ENCODE data around the gene CBX8.

CBX8 gene

DNA sequence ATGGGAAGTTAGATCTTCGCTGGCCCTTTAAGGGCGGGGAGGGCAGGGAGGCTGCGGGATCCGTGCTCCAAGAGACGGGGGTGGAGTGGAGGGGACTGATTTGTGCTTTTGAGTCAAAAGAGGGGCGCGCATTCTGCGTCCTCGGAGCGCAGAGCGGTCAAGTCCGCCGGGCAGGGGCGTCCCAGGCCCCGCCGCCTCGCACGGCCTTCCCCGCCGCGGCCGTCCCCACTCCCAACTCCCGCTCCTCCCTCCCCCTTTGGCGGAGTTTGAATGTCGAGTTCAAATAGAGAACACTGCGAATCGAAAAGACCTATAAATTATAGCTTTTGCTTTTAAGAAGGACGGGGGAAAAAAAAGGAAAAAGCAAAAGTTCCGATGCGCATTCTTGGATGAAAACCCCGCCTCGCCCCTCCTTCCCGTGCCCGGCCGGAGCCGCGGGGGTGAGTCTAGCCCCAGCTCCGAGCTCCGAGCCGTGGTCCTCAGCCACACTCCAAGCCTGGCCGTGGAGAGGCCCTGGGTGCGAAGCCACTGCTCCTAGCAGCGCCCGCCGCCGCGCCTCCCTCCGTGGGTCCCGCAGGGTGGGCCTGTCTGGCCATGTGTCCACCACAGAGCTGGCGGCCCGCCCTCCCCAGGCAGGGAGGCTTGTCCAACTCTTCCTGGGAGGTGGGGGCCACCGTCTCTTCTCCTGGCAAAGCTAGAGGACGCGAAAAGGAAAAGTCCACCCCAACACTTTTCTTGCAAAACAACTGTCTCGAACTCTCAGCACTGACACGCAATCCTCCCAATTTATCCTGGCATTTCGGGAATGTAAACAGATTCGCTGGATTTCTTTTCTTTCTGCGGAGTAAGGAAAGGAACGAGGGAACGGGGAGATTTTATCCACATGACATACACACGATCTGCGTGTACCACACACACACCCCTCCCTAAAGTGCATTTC, 3.6 kb downstream of the CBX8 start:
- peak; percentile 71 for DNase-seq (ENCODE audit: low spot score)

DNA sequence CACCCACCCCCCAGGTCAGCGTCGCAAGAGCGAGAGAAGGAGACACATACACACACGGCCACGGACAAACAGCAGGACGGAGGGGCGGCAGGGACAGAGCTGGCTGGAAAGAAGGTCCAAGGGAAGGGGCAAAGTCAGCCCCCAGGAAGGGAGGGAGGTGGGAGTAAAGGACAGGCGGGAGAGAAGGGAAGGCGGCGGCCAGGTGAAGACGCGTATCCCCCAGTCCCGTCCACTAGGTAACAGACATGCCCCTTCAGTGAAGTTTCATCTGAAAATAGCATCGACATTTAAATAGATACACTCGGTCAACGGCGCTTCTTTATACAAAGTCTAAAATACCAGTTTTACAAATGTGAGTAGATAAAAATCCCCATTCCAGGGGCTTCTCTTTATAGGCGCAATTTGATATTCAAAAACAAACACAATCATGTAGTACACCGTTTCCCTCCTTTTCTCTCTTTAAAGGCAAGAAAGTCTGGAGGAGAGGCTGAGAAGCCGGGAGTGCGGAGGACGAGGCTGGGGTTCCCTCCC, 4.5 kb downstream of the CBX8 start:
- no peak for DNase-seq (ENCODE audit: low spot score)

- DNase-seq (ENCODE audit: low spot score) = no peak
Observed at GRCh38 chr17:79791735-79792161, 5.1 kb downstream of the CBX8 start.

DNA sequence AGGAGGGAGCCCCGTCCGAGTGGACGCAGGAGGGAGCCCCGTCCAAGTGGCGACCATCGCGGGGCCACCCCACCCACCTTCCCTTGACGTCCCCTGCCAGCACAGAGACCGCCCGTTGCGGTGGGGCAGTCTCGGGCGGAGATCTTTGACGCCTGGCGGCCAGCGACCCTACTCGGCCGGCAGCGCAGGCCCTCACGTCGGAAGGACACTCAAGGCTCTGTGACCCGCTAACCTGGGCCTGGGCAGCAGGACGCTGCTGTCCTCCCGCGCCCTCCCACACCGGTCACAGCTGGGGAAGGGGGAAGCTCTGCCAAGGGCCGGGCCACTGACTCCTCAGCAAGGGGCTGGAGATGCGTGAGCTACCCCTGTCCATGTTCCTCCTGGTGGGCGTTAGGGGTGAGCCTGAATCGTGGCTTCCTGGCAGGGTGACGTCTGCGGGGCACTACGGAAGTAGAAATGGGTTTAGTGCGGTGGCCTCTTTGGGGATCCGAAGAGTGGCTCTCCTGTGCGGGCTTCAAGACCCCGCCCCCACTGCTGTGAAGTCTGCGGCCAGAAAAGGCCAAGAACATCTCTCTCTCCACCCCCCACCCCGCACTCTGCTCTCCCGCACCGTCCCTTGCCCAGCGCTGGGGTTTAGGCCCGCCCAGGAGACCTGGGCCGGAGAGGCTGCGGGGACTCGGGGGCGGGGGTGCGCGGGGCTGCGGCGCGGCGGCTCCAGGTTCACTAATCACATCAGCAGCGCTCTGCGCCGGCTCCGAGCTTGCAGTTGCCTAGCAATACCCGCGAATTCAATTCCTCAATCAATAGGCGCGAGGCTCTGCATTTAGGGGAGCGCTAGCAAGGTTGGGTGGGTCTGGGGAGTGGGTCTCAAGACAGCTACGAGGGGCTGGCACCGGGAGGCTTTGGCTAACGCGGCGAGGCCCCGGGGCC, 5.8 kb downstream of the CBX8 start:
- DNase-seq (ENCODE audit: low spot score) = no peak

DNA sequence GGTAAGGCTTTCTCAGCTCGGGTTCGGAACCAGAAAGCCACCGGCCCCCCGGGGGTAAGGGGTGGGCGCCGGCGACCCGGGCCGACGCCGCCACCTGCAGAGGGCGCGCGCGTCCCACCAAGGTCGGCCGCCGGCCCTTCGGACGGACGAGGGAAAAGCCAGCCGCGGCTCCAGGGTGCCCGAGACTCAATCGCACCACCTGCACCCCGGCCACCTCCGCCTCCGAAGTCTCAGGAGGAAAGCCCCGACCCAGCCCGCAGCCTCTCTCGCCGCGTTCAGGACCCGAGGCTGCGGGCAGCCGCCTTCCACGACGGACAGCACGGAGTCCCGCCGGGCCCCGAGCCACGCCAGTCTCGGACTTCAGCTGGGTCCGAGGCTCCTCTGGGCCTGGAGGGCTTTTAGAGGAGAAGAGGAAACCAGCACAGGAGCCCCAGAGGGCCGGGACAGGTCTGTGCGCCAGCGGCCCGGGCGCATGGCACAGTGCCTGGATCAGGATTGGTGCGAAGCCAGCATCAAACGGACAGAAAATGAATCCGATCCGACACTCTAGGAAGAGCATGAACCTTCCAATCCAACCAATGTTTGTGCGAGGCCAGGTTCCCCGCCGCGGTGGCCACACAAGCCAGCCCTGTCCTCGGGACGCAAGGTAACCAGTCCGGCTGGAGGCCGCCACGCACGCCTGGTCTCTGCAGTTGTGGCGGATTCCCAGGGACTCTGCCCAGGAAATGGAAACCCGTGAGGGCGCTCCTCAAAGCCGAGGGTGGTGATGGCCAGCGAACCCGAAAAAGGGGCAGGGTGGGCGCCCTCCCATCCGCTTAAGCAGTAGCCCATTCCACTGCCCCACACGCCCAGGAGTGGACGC, 6.7 kb downstream of the CBX8 start:
- DNase-seq (ENCODE audit: low spot score) = peak; percentile 69

GRCh38 chr17:79788989-79789942, 7.6 kb downstream of the CBX8 start:
- no peak for DNase-seq (ENCODE audit: low spot score)

- no peak for DNase-seq (ENCODE audit: low spot score)
Observed at GRCh38 chr17:79788455-79788854, 8.4 kb downstream of the CBX8 start.

- no peak for DNase-seq (ENCODE audit: low spot score)
Observed at GRCh38 chr17:79786930-79787643, 9.8 kb downstream of the CBX8 start.

DNA sequence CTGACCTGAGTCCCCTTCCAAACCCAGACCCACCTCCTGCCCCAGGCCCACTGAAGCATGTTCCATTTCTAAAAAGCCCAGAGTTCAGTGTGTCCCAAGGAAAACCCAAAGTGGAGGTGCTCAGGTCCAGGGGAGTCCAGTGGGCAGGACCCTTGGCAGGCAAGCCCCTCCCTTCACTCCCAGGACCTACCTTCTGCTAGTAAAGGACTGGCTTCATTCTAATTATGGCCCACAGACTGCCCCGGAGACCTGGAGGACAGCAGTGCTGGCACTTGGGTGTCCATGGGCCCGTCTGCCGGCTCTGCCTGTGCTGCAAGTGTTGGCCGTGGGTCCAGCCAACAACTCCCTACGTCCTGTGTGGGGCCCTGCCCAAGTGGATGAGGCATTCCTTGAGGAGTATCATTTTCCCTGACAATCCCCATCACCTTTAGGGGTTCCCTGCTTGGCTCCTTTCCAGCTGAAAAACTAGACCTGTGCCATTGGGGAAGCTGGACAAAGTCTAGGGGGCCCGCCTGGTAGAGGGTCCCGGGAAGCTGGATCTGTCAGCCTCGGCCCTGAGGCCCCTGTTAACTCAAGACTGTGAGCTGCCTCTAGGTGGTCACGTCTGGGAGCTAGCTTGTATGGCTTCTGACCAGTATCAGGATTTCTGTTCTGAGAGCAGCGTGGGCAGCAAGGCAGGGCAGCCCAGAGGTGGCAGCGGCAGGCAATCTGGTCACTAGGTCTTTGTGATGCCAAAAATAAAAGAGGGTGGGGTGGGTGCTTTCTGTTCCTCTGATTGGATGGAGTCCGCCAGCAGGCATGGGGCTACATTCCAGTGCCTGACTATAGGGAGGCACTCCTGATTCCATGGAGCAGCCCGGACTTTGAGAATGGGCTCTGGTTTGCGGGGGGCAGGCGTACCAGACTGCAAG, 10.7 kb downstream of the CBX8 start:
- DNase-seq (ENCODE audit: low spot score) = no peak

GRCh38 chr17:79785017-79785899, 11.6 kb downstream of the CBX8 start:
- no peak for DNase-seq (ENCODE audit: low spot score)

DNA sequence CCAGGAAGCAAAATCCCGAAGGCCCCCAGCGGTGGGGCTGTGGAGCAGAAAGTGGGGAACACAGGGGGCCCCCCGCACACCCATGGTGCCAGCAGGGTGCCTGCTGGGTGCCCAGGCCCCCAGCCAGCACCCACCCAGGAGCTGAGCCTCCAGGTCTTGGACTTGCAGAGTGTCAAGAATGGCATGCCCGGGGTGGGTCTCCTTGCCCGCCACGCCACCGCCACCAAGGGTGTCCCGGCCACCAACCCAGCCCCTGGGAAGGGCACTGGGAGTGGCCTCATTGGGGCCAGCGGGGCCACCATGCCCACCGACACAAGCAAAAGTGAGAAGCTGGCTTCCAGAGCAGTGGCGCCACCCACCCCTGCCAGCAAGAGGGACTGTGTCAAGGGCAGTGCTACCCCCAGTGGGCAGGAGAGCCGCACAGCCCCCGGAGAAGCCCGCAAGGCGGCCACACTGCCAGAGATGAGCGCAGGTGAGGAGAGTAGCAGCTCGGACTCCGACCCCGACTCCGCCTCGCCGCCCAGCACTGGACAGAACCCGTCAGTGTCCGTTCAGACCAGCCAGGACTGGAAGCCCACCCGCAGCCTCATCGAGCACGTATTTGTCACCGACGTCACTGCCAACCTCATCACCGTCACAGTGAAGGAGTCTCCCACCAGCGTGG, 12.4 kb downstream of the CBX8 start:
- DNase-seq (ENCODE audit: low spot score) = no peak

- no peak for DNase-seq (ENCODE audit: low spot score)
Observed at GRCh38 chr17:79783891-79784290, 13.0 kb downstream of the CBX8 start.

DNA sequence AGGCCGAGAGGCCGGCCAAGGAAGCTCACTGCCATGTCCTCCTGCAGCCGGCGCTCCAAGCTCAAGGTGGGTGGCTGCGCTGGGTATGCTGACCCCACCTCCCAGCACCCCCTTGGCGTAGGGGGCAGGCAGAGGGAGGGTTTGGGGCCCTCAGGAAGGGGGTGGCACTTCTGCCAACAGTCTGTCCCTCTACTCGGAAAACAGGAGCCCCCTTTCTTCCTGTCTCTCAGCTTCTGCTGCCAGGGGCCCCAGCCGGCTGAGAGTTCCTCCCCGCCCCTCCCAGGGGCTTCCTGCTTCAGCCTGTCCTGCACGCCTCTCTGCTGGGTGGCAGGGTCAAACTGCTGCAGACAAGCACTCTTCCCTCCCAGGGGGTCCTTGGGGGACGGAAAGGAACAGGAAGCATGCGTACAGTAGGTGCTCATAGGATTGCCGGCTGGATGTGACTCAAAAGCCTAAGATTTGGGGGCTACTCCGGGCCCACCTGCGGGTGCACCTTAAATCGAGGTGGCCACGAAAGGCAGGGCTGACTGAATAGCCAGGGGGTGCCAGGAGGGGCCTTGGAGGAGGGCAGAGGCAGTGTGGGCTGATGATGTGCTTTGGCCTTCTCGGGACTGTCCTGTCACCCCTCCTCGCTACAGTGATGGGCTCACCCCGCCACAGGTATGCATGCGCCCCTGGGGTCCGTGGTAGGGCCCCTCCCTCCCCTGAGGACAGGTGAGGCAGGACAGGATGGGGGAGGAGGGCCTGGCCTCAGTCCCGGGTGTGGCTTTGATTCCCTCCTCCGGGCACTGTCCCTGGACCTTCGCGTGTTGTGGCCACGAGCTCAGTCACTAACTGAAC, 14.9 kb downstream of the CBX8 start:
- DNase-seq (ENCODE audit: low spot score) = no peak

DNA sequence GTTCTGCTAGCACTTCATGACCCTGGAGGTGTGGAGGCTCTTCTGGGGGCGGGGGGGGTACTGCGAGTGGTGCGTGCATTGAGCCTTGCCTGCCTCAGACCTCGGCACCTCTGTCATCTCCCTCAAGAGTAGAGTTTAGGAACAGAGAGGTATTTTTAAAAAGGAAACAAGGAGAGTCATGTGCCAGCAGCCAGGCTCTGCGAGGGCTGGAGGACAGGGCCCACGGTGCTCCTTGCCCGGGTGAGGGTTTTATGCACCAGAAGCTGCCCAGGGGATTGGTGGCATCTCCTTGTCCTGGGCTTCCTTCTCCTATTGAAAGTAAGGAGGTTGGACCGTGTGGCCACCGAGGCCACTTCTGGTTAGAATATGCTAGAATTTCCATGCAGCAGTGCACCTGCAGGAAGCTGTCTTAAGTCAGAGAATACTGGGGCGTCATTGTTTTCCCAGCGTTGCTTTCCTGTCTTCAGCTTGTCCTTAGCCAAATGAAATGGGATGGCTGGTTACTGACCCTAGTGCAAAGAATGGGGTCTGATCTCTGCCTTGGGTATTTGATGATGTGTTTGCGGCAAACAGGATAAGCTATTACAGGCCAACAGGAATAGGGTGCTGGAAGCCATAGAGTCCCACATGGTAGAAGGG, 15.7 kb downstream of the CBX8 start:
- no peak for DNase-seq (ENCODE audit: low spot score)

- DNase-seq (ENCODE audit: low spot score) = no peak
Observed at GRCh38 chr17:79779661-79780365, 17.1 kb downstream of the CBX8 start.

Measured in AG08395 (cell line).